LNCaP clone FGC (cell line): ENCODE data around the gene PTP4A2.
"Not testable (repeated sequence)": the region's sequence is repeated elsewhere in the genome, so short reads cannot be mapped to it uniquely, and the experiment has no call there.

Experiments
- DNase-seq: peaks from one replicate; pipeline ENCODE4 v3.0.0-alpha.2; 2011; ENCODE audit warnings: low read depth
- H3K4me3 ChIP-seq: 2 replicates; pipeline ENCODE4 v1.5.1; 2011; ENCODE audit warnings: mild to moderate bottlenecking, low read depth, low read length, control low read depth
- TF ChIP-seq, protein P1 (sequence below): IDR thresholded peaks from 2 replicates; pipeline ENCODE4 v1.5.1; 2012; ENCODE audit warnings: mild to moderate bottlenecking; ENCODE audit not compliant: control insufficient read depth, insufficient read depth; ENCODE audit errors: extremely low read depth

PTP4A2 gene

DNA sequence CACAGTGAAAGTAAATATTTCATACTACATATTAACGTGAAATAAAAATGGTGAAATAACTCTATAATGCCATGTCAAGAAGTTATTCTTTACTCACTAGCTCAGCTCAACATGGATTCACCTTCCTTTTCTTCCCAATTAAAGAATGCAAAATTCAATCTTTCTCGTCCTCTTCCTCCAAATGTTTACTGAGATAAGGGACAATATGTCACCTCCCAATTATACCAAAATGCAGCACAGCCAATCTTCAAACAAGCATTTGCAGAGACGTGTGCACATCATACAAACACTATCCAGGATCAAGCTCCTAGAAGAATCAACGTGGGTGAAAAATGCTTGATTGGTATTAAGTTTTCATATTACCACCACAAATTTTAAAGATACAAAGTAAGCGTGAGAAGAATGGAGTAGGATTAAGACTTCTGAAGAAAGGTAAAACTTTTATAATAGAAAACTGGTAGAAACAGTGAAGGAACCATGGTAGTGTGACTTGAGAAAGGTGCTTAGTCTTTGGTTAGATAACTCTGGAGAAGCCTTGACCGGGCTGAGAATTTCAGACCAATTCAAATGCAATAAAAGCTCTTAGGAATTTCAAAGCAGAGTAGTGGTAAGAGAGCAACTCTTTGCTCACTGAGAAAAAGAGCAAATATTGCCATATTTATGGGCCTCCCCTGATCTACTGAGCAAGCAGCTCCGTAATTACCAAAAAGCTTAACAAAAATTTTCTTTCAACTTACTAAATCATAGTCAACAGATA is 7.2 kb downstream of the PTP4A2 start:
- TF ChIP-seq, protein P1, sequence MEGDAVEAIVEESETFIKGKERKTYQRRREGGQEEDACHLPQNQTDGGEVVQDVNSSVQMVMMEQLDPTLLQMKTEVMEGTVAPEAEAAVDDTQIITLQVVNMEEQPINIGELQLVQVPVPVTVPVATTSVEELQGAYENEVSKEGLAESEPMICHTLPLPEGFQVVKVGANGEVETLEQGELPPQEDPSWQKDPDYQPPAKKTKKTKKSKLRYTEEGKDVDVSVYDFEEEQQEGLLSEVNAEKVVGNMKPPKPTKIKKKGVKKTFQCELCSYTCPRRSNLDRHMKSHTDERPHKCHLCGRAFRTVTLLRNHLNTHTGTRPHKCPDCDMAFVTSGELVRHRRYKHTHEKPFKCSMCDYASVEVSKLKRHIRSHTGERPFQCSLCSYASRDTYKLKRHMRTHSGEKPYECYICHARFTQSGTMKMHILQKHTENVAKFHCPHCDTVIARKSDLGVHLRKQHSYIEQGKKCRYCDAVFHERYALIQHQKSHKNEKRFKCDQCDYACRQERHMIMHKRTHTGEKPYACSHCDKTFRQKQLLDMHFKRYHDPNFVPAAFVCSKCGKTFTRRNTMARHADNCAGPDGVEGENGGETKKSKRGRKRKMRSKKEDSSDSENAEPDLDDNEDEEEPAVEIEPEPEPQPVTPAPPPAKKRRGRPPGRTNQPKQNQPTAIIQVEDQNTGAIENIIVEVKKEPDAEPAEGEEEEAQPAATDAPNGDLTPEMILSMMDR: no peak
- DNase-seq: no peak
- no peak overlapping the region for H3K4me3 ChIP-seq

DNA sequence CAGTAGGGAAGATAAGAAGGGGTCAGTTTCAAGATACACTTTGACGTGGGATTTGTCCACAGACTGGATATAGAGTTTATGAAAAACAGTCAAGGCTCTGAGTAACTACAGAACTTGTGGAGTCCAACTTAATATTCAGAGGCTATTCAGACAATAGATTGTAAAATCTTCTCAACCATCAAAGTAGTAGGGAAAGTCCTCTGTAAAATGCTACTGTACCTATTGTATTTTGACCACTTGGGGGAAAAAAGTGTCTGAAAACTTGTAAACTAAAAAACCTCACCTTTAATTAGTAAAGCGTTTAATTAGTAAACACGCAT is 10.5 kb downstream of the PTP4A2 start:
- H3K4me3 ChIP-seq: no peak overlapping the region
- DNase-seq: no peak
- TF ChIP-seq, protein P1: no peak

DNA sequence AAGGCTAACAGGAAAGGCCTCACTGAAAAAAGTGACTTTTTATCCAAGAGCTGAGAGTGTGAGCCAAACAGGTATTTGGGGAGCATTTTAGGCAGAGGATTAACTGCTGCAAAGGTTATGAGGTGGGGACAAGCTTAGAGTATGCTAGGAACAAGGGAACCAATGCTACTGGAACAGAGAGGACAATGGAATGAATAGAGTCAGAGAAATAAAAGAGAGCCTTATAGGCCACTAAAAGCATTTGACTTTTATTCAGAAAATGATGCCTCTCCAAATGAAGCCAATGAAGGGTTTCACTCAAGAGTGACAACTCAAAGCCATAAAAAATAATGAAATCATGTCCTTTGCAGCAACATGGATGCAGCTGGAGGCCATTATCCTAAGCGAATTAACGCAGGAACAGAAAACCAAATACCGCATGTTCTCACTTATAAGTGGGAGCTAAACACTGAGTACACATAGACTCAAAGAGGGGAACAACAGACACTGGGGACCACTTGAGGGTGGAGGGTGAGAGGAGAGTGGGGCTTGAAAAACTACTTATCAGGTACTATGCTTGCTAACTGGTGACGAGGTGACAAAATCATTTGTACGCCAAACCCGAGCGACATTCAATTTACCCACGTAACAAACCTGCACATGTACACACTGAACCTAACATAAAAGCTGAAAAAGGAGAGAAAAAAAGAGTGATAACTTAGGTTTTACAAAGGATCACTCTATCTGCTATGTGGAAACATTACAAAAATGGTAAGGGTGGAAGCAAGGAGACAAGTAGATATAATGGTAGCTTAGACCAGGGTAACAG is 11.1 kb downstream of the PTP4A2 start:
- H3K4me3 ChIP-seq: no peak overlapping the region
- TF ChIP-seq, protein P1: no peak
- no peak for DNase-seq

DNA sequence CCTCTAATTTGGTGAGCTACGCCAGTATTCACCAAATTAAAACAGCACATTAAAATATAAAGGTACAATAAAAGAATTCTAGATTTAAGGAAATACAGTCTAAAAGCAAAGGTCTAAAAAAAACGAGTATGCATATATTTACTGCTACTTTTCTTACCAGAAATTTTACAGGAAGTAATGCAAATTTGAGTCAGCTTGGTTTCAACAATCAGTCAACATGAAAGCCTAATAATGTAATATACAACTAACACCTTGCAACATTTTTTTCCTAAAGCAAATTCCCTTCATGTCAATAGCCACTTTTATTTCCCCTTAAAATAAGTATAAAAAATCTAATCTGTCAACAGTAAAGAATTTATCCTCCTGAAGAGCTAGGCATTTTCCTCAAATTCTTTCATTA is 11.9 kb downstream of the PTP4A2 start:
- H3K4me3 ChIP-seq: no peak overlapping the region
- DNase-seq: no peak
- TF ChIP-seq, protein P1: no peak

DNA sequence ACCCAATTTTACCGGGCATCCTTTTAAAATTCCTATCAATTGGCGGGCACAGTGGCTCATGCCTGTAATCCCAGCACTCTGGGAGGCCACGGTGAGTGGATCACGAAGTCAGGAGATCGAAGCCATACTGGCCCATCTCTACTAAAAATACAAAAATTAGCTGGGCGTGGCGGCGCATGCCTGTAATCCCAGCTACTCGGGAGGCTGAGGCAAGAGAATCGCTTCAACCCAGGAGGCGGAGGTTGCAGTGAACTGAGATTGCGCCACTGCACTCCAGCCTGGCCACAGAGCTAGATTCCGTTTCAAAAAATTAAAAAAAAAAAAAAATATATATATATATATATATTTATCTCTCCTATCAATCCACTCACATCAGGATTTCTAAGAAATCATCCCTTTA is 12.3 kb downstream of the PTP4A2 start:
- H3K4me3 ChIP-seq, DNase-seq: not testable (repeated sequence)

DNA sequence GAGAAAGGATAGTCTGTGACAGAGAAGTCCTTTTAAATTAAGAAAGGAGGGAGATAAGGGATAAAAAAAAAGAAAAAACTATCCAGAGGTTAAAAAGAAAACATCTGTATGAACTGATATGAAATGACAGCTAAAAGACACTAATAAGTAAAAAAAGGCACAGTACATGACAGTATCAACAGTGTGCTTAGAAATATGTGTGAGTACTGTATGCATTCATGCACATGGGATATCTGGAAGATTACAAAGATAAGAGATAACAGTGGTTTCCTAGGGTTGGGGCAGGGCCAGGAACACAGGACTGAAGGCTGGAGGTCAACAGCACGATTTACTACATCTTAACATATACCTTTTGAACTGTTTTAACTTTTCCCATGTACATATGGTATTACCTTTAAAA is 13.3 kb downstream of the PTP4A2 start:
- TF ChIP-seq, protein P1: no peak
- DNase-seq: no peak
- H3K4me3 ChIP-seq: no peak overlapping the region

DNA sequence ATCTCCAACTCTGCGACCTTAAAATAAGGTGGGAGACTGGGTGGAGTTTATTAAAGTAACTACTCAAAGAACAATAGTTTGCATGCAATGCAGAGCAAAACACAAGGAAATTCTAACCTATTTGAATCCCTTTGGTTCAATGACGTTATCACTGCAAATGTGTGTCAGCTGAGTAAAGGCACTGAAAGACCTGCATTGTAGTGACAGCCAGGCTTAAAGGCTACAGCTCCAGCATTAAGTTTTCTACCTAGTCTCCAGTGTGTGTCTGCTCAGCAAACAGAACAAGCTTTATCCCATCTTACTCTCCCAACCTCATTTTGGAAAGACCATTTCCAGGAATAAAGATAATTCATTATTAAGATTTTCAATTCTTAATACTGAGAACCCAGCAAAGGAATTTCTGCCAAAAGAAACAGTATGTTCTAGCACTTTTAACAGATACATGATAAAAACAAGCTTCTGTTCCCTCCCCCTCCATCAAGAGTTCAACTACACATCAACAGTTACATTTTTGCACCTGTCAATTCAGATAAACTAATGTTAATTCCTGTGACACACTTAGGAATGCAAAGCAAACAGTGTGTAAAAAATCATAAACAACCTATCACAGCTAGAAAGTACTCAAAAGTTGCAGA is 14.2 kb downstream of the PTP4A2 start:
- no peak overlapping the region for H3K4me3 ChIP-seq
- TF ChIP-seq, protein P1: no peak
- DNase-seq: no peak
